A673 (cell line): Measurements from ENCODE around the gene GAST. TPM values are rescaled to one million over a fixed set of nuclear protein-coding genes. Genes with fewer than 3 reads are reported as not detected.

Experiments
- BruUV-seq: library from RNA; stranded (reverse); fragments of 400-500 nt; replicated peaks from 2 replicates; lab custom pipeline; 2021; lab: Mats Ljungman, UMichigan
- CTCF ChIA-PET: fragments of 300-600 bp; sonication (Branson Sonifier 250); formaldehyde crosslinking; loops from one replicate; lab custom pipeline; 2022; ENCODE audit warnings: antibody characterized with exemption; lab: Charles Lee
- POLR2A ChIA-PET: fragments of 300-600 bp; sonication (Branson Sonifier 250); formaldehyde crosslinking; loops from one replicate; lab custom pipeline; 2022; ENCODE audit warnings: antibody characterized with exemption; ENCODE audit not compliant: low non-redundant PET; lab: Charles Lee
- DNase-seq: peaks from one replicate; pipeline ENCODE4 v3.0.0-alpha.2; 2015; ENCODE audit warnings: low spot score
- H3K27ac ChIP-seq: fragments of 200-600 bp; sonication (generic); 2 replicates; pipeline ENCODE4 v1.5.1; 2016; ENCODE audit warnings: mixed run types, low read depth, mild to moderate bottlenecking, mixed read lengths, antibody characterized with exemption, low read length; ENCODE audit not compliant: poor library complexity, severe bottlenecking
- H3K27me3 ChIP-seq: fragments of 200-600 bp; sonication (generic); replicated peaks from 2 replicates; pipeline ENCODE4 v1.6.1; 2017; ENCODE audit warnings: mixed run types, low read depth, mild to moderate bottlenecking, mixed read lengths, antibody characterized with exemption, low read length; ENCODE audit not compliant: insufficient read depth, poor library complexity
- H3K36me3 ChIP-seq: fragments of 200-600 bp; sonication (generic); 2 replicates; pipeline ENCODE4 v1.6.1; 2016; ENCODE audit warnings: mixed run types, mild to moderate bottlenecking, mixed read lengths, antibody characterized with exemption, low read length; ENCODE audit not compliant: insufficient read depth, poor library complexity, severe bottlenecking
- H3K4me1 ChIP-seq: fragments of 200-600 bp; sonication (generic); 2 replicates; pipeline ENCODE4 v1.6.1; 2017; ENCODE audit warnings: mixed run types, mild to moderate bottlenecking, mixed read lengths, antibody characterized with exemption, low read length; ENCODE audit not compliant: insufficient read depth, poor library complexity, severe bottlenecking
- H3K4me3 ChIP-seq: fragments of 200-600 bp; sonication (generic); 2 replicates; pipeline ENCODE4 v1.5.1; 2016; ENCODE audit warnings: low read depth, mixed run types, mild to moderate bottlenecking, mixed read lengths, low read length; ENCODE audit not compliant: poor library complexity, severe bottlenecking
- H3K9me3 ChIP-seq: fragments of 200-600 bp; sonication (generic); 2 replicates; pipeline ENCODE4 v1.6.1; 2016; ENCODE audit warnings: mixed run types, low read depth, mild to moderate bottlenecking, mixed read lengths, antibody characterized with exemption, low read length; ENCODE audit not compliant: poor library complexity, severe bottlenecking
- CTCF ChIP-seq: fragments of 300-800, 200-600 bp; sonication (generic); conservative IDR thresholded peaks from 2 replicates; pipeline ENCODE4 v1.5.1; 2017; ENCODE audit warnings: low read depth, mild to moderate bottlenecking, antibody characterized with exemption, low read length, moderate library complexity, mixed read lengths
- EZH2 ChIP-seq: fragments of 200-600 bp; sonication (generic); IDR thresholded peaks from 2 replicates; pipeline ENCODE4 v1.6.1; 2017; ENCODE audit warnings: borderline replicate concordance, low read depth, mild to moderate bottlenecking, mixed read lengths, antibody characterized with exemption, low read length; ENCODE audit not compliant: poor library complexity, severe bottlenecking
- intact Hi-C: fragments of 100-400 bp; cut with micrococcal nuclease; formaldehyde crosslinking; loops from one replicate; pipeline ENCODE4 v1.10.0; 2022; ENCODE audit not compliant: unreplicated experiment
- total RNA-seq: library from RNA; stranded (reverse); gene quantifications from 2 replicates; pipeline ENCODE4 v1.2.3, GENCODE V29; 2021

The GAST gene
- total RNA-seq, 1 experiment from 2014 or later, result not detected

- ChIA-PET CTCF (no interaction called here), POLR2A (no interaction called here)
- Histone ChIP-seq H3K4me3 (no peak overlapping the region), H3K27me3 (no peaks in the 10 kb centered on the region), H3K36me3 (no peaks in the 10 kb centered on the region), H3K27ac (no peak overlapping the region), H3K4me1 (no peaks in the 10 kb centered on the region), H3K9me3 (no peaks in the 10 kb centered on the region)
- DNase-seq, result no peak
- no TSS peak for BruUV-seq
- TF ChIP-seq CTCF, result no peak
- TF ChIP-seq EZH2, result no peak
- intact Hi-C loops, result no loop called here
Observed at GRCh38 chr17:41676058-41676419, 36.1 kb upstream of the GAST start.

- ChIA-PET POLR2A (interaction anchor here (1.1 kb wide), 1 partner anchor 10 kb away, joined by 7 read pairs; no protein-coding TSS in a partner anchor), CTCF (interaction anchor here (1.0 kb wide), 2 partner anchors 10 to 130 kb away, joined by 4 to 7 read pairs; no protein-coding TSS in a partner anchor)
- intact Hi-C loops, result no loop called here
- H3K4me3 ChIP-seq, result peak overlapping the region; percentile 19
- no peak for TF ChIP-seq CTCF
- TF ChIP-seq EZH2, result no peak
- no peaks in the 10 kb centered on the region for H3K36me3 ChIP-seq
- no peaks in the 10 kb centered on the region for H3K9me3 ChIP-seq
- DNase-seq, result no peak
- H3K27ac ChIP-seq, result peak overlapping the region; percentile 72
- BruUV-seq, result TSS peak; percentile 78
- H3K4me1 ChIP-seq, result no peaks in the 10 kb centered on the region
- H3K27me3 ChIP-seq, result no peaks in the 10 kb centered on the region
Observed at GRCh38 chr17:41678411-41678906, 33.7 kb upstream of the GAST start.

GRCh38 chr17:41678907-41679739 lies 33.0 kb upstream of the GAST start:
- no peaks in the 10 kb centered on the region for H3K4me1 ChIP-seq
- H3K27me3 ChIP-seq, result no peaks in the 10 kb centered on the region
- DNase-seq, result peak; percentile 49
- H3K4me3 ChIP-seq, result peak overlapping the region; percentile 19
- CTCF ChIA-PET, result interaction anchor here (1.0 kb wide), 2 partner anchors 9 to 130 kb away, joined by 4 to 7 read pairs; no protein-coding TSS in a partner anchor
- POLR2A ChIA-PET, result interaction anchor here (1.1 kb wide), 1 partner anchor 9 kb away, joined by 7 read pairs; no protein-coding TSS in a partner anchor
- H3K27ac ChIP-seq, result peak overlapping the region; percentile 72
- H3K36me3 ChIP-seq, result no peaks in the 10 kb centered on the region
- no peak for TF ChIP-seq EZH2
- TF ChIP-seq CTCF, result no peak
- BruUV-seq, result no TSS peak
- H3K9me3 ChIP-seq, result no peaks in the 10 kb centered on the region
- intact Hi-C loops, result no loop called here
